Esophagus muscularis mucosa (tissue), 3 donors: Measurements from ENCODE around the gene HID1.

Source experiments
- CTCF ChIP-seq, 3 experiments: fragments of 200-600 bp in 2 of 3; fragments of 450-650 bp in 1 of 3; sonication (generic) in 2 of 3; IDR thresholded peaks; one replicate each; pipeline ENCODE4 v1.5.1; 2017 to 2019; ENCODE audit warnings: antibody characterized with exemption in 3 of 3, mild to moderate bottlenecking in 2 of 3, moderate library complexity in 1 of 3
- EP300 ChIP-seq: sonication (generic); formaldehyde crosslinking; IDR thresholded peaks from one replicate; pipeline ENCODE4 v1.6.1; 2017; ENCODE audit warnings: antibody characterized with exemption

DNA sequence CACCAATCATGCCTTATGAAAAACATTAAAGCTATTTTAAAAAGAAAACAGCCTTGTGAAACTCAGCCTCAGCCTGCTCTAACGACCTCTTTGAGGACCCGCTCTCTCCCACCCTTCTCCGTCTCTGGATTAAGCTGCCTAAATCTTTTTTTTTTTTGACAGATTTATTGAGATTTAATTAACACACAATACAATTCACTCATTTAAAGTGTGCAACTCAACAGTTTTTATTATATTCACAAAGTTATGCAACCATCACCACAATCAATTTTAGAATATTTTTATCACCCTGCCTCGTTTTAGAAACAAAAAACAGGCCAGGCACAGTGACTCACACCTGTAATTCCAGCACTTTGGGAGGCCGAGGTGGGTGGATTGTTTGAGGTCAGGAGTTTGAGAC, 23.3 kb upstream of the HID1 start:
- no peak for TF ChIP-seq EP300
- TF ChIP-seq CTCF (IDR thresholded peaks at IDR 0.05), result no peak
